Keratinocyte (primary cell): Measurements from ENCODE around the gene VGLL3. TPM values are rescaled to one million over a fixed set of nuclear protein-coding genes. Genes with fewer than 3 reads are reported as not detected.
A peak's percentile ranks its signal among the peaks of the same experiment; 100 is the strongest.

Experiments used
- DNase-seq: peaks from one replicate; pipeline ENCODE4 v3.0.0-alpha.2; 2011; ENCODE audit warnings: low read depth, missing footprints, low spot score
- FAIRE-seq: peaks from 2 replicates; lab custom pipeline; 2011; peaks lifted over from hg19 to GRCh38; lab: Jason Lieb, UNC
- H2AFZ ChIP-seq: 2 replicates; pipeline ENCODE4 v1.6.0; 2012; ENCODE audit warnings: low read length, control low read depth, inconsistent platforms; ENCODE audit not compliant: control insufficient read depth
- H3K27ac ChIP-seq: 2 replicates; pipeline ENCODE4 v1.5.1; 2011; ENCODE audit warnings: low read length; ENCODE audit not compliant: control insufficient read depth, insufficient read depth
- H3K27me3 ChIP-seq: 3 replicates; pipeline ENCODE4 v1.6.0; 2011; ENCODE audit warnings: low read length; ENCODE audit not compliant: control insufficient read depth, insufficient read depth; ENCODE audit errors: extremely low read depth
- H3K36me3 ChIP-seq, 2 experiments: 2 replicates in 1 of 2; 3 replicates in 1 of 2; pipeline ENCODE4 v1.5.1; 2011; ENCODE audit warnings: low read length in 2 of 2, mild to moderate bottlenecking in 1 of 2; ENCODE audit not compliant: control insufficient read depth in 2 of 2, insufficient read depth in 2 of 2; ENCODE audit errors: extremely low read depth in 1 of 2
- H3K4me1 ChIP-seq: 3 replicates; pipeline ENCODE4 v1.5.1; 2011; ENCODE audit warnings: low read length; ENCODE audit not compliant: control insufficient read depth, insufficient read depth; ENCODE audit errors: extremely low read depth
- H3K4me2 ChIP-seq: 3 replicates; pipeline ENCODE4 v1.6.0; 2011; ENCODE audit warnings: low read depth, low read length; ENCODE audit not compliant: control insufficient read depth, insufficient read depth; ENCODE audit errors: extremely low read depth
- H3K4me3 ChIP-seq, 3 experiments: fragments of 200-600 bp in 1 of 3; sonication (generic) in 1 of 3; 2 replicates in 2 of 3; 3 replicates in 1 of 3; pipeline ENCODE4 v1.5.1; 2011 to 2016; ENCODE audit warnings: low read length in 3 of 3, mild to moderate bottlenecking in 3 of 3, control low read depth in 2 of 3, inconsistent platforms in 1 of 3, low read depth in 1 of 3, mixed read lengths in 1 of 3, mixed run types in 1 of 3, moderate library complexity in 1 of 3; ENCODE audit not compliant: control insufficient read depth in 2 of 3, insufficient read depth in 2 of 3; ENCODE audit errors: extremely low read depth in 1 of 3
- H3K79me2 ChIP-seq: 2 replicates; pipeline ENCODE4 v1.6.0; 2012; ENCODE audit warnings: low read length; ENCODE audit not compliant: control insufficient read depth, insufficient read depth
- H3K9ac ChIP-seq: 3 replicates; pipeline ENCODE4 v1.6.0; 2011; ENCODE audit warnings: low read length; ENCODE audit not compliant: control insufficient read depth, insufficient read depth; ENCODE audit errors: extremely low read depth
- H3K9me1 ChIP-seq: 3 replicates; pipeline ENCODE4 v1.6.0; 2011; ENCODE audit warnings: low read length; ENCODE audit not compliant: control insufficient read depth, insufficient read depth; ENCODE audit errors: extremely low read depth
- H3K9me3 ChIP-seq: 2 replicates; pipeline ENCODE4 v1.5.1; 2012; ENCODE audit warnings: low read depth, low read length; ENCODE audit not compliant: control insufficient read depth
- H4K20me1 ChIP-seq: 3 replicates; pipeline ENCODE4 v1.6.0; 2011; ENCODE audit warnings: low read length; ENCODE audit not compliant: control insufficient read depth, insufficient read depth; ENCODE audit errors: extremely low read depth
- CTCF ChIP-seq, 3 experiments: IDR thresholded peaks in 1 of 3; conservative IDR thresholded peaks in 1 of 3; optimal IDR thresholded peaks in 1 of 3; 2 replicates in 2 of 3; 3 replicates in 1 of 3; pipeline versions ENCODE3 to v1.5.1; 2011; ENCODE audit warnings: low read length in 3 of 3, mild to moderate bottlenecking in 3 of 3, moderate library complexity in 2 of 3, control low read depth in 1 of 3, inconsistent platforms in 1 of 3; ENCODE audit not compliant: insufficient read depth in 2 of 3; ENCODE audit errors: extremely low read depth in 1 of 3
- EZH2 ChIP-seq: IDR thresholded peaks from one replicate; pipeline ENCODE4 v1.6.1; 2012; ENCODE audit warnings: inconsistent platforms, mild to moderate bottlenecking, low read length, moderate library complexity
- dilution Hi-C: fragments of 300-500 bp; cut with MboI; formaldehyde crosslinking; loops from one replicate; pipeline ENCODE4 v1.7.0; 2020; ENCODE audit warnings: low sequenced_read_pairs; ENCODE audit not compliant: extremely low pct_ligation_motif_present
- polyA plus RNA-seq, 5 experiments: library from polyadenylated mRNA; depleted of rRNA in 3 of 5; stranded (reverse) in 3 of 5; stranded (forward) in 1 of 5; unstranded in 1 of 5; fragments of >200 nt; gene quantifications; 1 replicate in 1 of 5; 2 replicates in 3 of 5; 3 replicates in 1 of 5; pipeline versions ENCODE4 v1.2.1 to v1.2.3, GENCODE V29; 2011 to 2012; ENCODE audit warnings: missing spikeins in 2 of 5, low read depth in 1 of 5, low replicate concordance in 1 of 5

Gene VGLL3
- polyA plus RNA-seq, 1 donor (not counting 4 experiments of a cell fraction or from before 2014, with no cell fraction given), result 2.6 TPM

GRCh38 chr3:86949850-86950249 is 41.1 kb downstream of the VGLL3 start:
- no peaks in the 10 kb centered on the region for H3K9me3 ChIP-seq
- peaks cover 0 to 2% of the 10 kb centered on the region in 2 experiments for H3K36me3 ChIP-seq
- H3K4me3 ChIP-seq, result no peak overlapping the region
- DNase-seq, result no peak
- FAIRE-seq, result no peak
- H3K9me1 ChIP-seq, result no peaks in the 10 kb centered on the region
- no peak overlapping the region for H3K4me2 ChIP-seq
- dilution Hi-C loops, result no loop called here
- no peaks in the 10 kb centered on the region for H3K79me2 ChIP-seq
- no peaks in the 10 kb centered on the region for H3K27me3 ChIP-seq
- H4K20me1 ChIP-seq, result no peaks in the 10 kb centered on the region
- TF ChIP-seq EZH2 (no peak), CTCF (optimal IDR thresholded peaks at IDR 0.05 in 1 of 3, IDR thresholded peaks at IDR 0.05 in 1 of 3, conservative IDR thresholded peaks at IDR 0.05 in 1 of 3; ENCODE audit: extremely low read depth in 1 of 3, insufficient read depth in 2 of 3, low read length in 3 of 3) (no peak)
- no peak overlapping the region for H3K9ac ChIP-seq
- no peak overlapping the region for H2AFZ ChIP-seq
- H3K27ac ChIP-seq, result no peak overlapping the region
- peaks cover 15% of the 10 kb centered on the region for H3K4me1 ChIP-seq

DNA sequence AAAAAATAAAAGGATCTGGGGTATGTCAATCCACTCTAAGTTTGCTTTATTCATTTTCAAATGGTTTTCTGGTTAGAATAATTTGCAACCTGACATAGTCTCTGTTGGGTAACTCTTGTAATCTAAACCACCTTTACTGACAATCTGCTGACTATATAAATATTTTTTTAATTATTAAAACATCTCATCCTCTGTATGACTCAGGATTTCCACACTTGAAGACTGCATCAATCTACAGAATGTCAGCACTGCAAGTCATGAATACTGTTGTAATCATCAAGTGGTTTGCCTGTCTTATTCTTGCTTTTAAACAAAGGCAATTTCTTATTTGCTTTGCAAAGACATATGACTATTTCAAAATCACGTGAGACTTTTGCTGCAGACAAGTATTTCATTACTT is 42.1 kb downstream of the VGLL3 start:
- Histone ChIP-seq H4K20me1 (no peaks in the 10 kb centered on the region), H3K36me3 (peaks cover 0 to 2% of the 10 kb centered on the region in 2 experiments), H3K9me3 (no peaks in the 10 kb centered on the region), H3K79me2 (no peaks in the 10 kb centered on the region), H3K27me3 (no peaks in the 10 kb centered on the region), H3K27ac (no peak overlapping the region), H3K9me1 (no peaks in the 10 kb centered on the region), H3K9ac (no peak overlapping the region), H3K4me3 (no peak overlapping the region), H3K4me1 (peaks cover 15% of the 10 kb centered on the region), H3K4me2 (no peak overlapping the region), H2AFZ (no peak overlapping the region)
- DNase-seq, result no peak
- no peak for TF ChIP-seq EZH2
- no peak for TF ChIP-seq CTCF (optimal IDR thresholded peaks at IDR 0.05 in 1 of 3, IDR thresholded peaks at IDR 0.05 in 1 of 3, conservative IDR thresholded peaks at IDR 0.05 in 1 of 3; ENCODE audit: extremely low read depth in 1 of 3, insufficient read depth in 2 of 3, low read length in 3 of 3)
- peak; percentile 75 for FAIRE-seq
- dilution Hi-C loops, result no loop called here
